A673 (cell line): ENCODE results near the gene AQP5.

Experiments used
- CTCF ChIP-seq: fragments of 300-800, 200-600 bp; sonication (generic); conservative IDR thresholded peaks from 2 replicates; pipeline ENCODE4 v1.5.1; 2017; ENCODE audit warnings: low read depth, mild to moderate bottlenecking, antibody characterized with exemption, low read length, moderate library complexity, mixed read lengths
- EZH2 ChIP-seq: fragments of 200-600 bp; sonication (generic); IDR thresholded peaks from 2 replicates; pipeline ENCODE4 v1.6.1; 2017; ENCODE audit warnings: borderline replicate concordance, low read depth, mild to moderate bottlenecking, mixed read lengths, antibody characterized with exemption, low read length; ENCODE audit not compliant: poor library complexity, severe bottlenecking

GRCh38 chr12:49985981-49986380 is 24.3 kb downstream of the AQP5 start:
- TF ChIP-seq EZH2 (no peak), CTCF (no peak)
